ENCODE measurements around the gene PSMB7. TPM values are rescaled to one million over a fixed set of nuclear protein-coding genes. Genes with fewer than 3 reads are reported as not detected.

PSMB7 gene
- total RNA-seq, 1 experiment from 2014 or later: 187 TPM

- TF ChIP-seq ZNF232 (CRISPR knock-in tag; IDR thresholded peaks at IDR 0.05) (no peak), JUN (CRISPR knock-in tag; IDR thresholded peaks at IDR 0.05) (no peak), FOXJ3 (CRISPR knock-in tag; IDR thresholded peaks at IDR 0.05; ENCODE audit: borderline replicate concordance) (no peak), NR2C2 (CRISPR knock-in tag; IDR thresholded peaks at IDR 0.05) (no peak), NR3C1 (CRISPR knock-in tag; conservative IDR thresholded peaks at IDR 0.05; ENCODE audit: low read depth) (no peak), FOXP1 (CRISPR knock-in tag; IDR thresholded peaks at IDR 0.05; ENCODE audit: borderline replicate concordance) (no peak), CBFB (CRISPR knock-in tag; IDR thresholded peaks at IDR 0.05; ENCODE audit: low read depth) (no peak)
- TF ChIP-seq, protein P1, sequence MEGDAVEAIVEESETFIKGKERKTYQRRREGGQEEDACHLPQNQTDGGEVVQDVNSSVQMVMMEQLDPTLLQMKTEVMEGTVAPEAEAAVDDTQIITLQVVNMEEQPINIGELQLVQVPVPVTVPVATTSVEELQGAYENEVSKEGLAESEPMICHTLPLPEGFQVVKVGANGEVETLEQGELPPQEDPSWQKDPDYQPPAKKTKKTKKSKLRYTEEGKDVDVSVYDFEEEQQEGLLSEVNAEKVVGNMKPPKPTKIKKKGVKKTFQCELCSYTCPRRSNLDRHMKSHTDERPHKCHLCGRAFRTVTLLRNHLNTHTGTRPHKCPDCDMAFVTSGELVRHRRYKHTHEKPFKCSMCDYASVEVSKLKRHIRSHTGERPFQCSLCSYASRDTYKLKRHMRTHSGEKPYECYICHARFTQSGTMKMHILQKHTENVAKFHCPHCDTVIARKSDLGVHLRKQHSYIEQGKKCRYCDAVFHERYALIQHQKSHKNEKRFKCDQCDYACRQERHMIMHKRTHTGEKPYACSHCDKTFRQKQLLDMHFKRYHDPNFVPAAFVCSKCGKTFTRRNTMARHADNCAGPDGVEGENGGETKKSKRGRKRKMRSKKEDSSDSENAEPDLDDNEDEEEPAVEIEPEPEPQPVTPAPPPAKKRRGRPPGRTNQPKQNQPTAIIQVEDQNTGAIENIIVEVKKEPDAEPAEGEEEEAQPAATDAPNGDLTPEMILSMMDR (IDR thresholded peaks at IDR 0.05): no peak
These were observed 70.8 kb downstream of the PSMB7 start (continued) for GRCh38 chr9:124344291-124345050.

DNA sequence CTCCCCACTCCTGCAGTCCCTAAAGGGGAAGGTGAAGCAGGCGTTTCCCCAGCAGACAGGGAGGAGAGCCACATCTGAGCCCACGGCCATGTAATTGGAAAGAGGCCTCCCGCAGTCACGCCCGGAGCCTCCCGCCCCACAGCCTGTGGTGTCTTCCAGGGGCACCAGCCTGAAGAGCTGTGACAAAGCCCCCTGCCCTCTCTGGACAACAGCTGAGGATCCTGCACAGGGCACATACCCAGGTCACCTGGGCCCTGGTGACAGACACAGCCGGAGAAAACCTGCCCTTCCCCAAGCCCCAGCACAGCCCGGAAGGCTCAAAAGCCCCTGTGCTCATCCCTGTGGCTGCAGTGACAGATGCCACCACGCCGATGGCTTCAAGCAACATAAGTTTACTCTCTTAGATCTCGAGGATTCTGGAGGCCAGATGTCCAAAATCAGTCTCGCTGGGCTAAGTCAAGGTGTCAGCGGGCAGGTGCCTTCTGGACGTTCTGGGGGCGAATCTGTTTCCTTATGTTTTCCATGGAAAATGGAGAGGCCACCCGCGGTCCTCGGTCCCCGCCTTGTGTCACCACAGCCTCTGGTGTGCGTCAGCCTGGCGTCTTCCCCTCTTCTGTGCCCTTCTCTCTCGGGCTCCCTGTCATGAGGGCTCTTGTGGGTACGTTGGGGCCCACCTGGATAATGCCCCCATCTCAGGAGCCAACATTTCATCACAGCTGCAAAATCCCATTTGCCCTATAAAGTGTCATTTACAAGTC is 71.5 kb downstream of the PSMB7 start:
- Mint-ChIP-seq H3K36me3 (peaks cover 6% of the 10 kb centered on the region; the same call in 1 of the 2 replicates), H3K9me3 (no peaks in the 10 kb centered on the region), H3K27ac (no peak overlapping the region; the same call in 1 of the 2 replicates), H3K27me3 (ENCODE audit: low read depth) (no peaks in the 10 kb centered on the region), H3K4me1 (peaks cover 13% of the 10 kb centered on the region), H3K4me3 (no peak overlapping the region)
- no peak for DNase-seq (ENCODE audit: low spot score)
- ChIA-PET CTCF (interaction anchor here (0.6 to 2.2 kb wide), 7 partner anchors 9 to 231 kb away, joined by 3 to 10 read pairs (median 4); no protein-coding TSS in a partner anchor), POLR2A (no interaction called here)
- ATAC-seq: no peak
- TF ChIP-seq GTF2I (CRISPR knock-in tag; conservative IDR thresholded peaks at IDR 0.05) (no peak), SMAD3 (CRISPR knock-in tag; IDR thresholded peaks at IDR 0.05; ENCODE audit: borderline replicate concordance) (no peak), ELF4 (CRISPR knock-in tag; IDR thresholded peaks at IDR 0.05; ENCODE audit: low read depth) (no peak), ZSCAN18 (CRISPR knock-in tag; IDR thresholded peaks at IDR 0.05) (no peak), NR2C2 (CRISPR knock-in tag; IDR thresholded peaks at IDR 0.05) (no peak), NFYB (CRISPR knock-in tag; conservative IDR thresholded peaks at IDR 0.05; ENCODE audit: low read depth) (no peak), ESRRA (CRISPR knock-in tag; IDR thresholded peaks at IDR 0.05; ENCODE audit: borderline replicate concordance) (no peak), ERG (CRISPR knock-in tag; IDR thresholded peaks at IDR 0.05) (no peak), OVOL2 (CRISPR knock-in tag; IDR thresholded peaks at IDR 0.05; ENCODE audit: borderline replicate concordance) (no peak), ZNF416 (CRISPR knock-in tag; IDR thresholded peaks at IDR 0.05) (no peak), HMGA2 (CRISPR knock-in tag; IDR thresholded peaks at IDR 0.05) (no peak), RORB (CRISPR knock-in tag; IDR thresholded peaks at IDR 0.05) (no peak), JAZF1 (CRISPR knock-in tag; IDR thresholded peaks at IDR 0.05) (no peak), ZBTB21 (CRISPR knock-in tag; IDR thresholded peaks at IDR 0.05; ENCODE audit: borderline replicate concordance) (no peak)
- TF ChIP-seq, protein P2, sequence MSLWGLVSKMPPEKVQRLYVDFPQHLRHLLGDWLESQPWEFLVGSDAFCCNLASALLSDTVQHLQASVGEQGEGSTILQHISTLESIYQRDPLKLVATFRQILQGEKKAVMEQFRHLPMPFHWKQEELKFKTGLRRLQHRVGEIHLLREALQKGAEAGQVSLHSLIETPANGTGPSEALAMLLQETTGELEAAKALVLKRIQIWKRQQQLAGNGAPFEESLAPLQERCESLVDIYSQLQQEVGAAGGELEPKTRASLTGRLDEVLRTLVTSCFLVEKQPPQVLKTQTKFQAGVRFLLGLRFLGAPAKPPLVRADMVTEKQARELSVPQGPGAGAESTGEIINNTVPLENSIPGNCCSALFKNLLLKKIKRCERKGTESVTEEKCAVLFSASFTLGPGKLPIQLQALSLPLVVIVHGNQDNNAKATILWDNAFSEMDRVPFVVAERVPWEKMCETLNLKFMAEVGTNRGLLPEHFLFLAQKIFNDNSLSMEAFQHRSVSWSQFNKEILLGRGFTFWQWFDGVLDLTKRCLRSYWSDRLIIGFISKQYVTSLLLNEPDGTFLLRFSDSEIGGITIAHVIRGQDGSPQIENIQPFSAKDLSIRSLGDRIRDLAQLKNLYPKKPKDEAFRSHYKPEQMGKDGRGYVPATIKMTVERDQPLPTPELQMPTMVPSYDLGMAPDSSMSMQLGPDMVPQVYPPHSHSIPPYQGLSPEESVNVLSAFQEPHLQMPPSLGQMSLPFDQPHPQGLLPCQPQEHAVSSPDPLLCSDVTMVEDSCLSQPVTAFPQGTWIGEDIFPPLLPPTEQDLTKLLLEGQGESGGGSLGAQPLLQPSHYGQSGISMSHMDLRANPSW (CRISPR knock-in tag; conservative IDR thresholded peaks at IDR 0.05; ENCODE audit: low read depth): no peak
- TF ChIP-seq, protein P3, sequence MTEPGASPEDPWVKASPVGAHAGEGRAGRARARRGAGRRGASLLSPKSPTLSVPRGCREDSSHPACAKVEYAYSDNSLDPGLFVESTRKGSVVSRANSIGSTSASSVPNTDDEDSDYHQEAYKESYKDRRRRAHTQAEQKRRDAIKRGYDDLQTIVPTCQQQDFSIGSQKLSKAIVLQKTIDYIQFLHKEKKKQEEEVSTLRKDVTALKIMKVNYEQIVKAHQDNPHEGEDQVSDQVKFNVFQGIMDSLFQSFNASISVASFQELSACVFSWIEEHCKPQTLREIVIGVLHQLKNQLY (CRISPR knock-in tag; IDR thresholded peaks at IDR 0.05): no peak
- TF ChIP-seq, protein P1 (IDR thresholded peaks at IDR 0.05): no peak
- TF ChIP-seq, protein P4, sequence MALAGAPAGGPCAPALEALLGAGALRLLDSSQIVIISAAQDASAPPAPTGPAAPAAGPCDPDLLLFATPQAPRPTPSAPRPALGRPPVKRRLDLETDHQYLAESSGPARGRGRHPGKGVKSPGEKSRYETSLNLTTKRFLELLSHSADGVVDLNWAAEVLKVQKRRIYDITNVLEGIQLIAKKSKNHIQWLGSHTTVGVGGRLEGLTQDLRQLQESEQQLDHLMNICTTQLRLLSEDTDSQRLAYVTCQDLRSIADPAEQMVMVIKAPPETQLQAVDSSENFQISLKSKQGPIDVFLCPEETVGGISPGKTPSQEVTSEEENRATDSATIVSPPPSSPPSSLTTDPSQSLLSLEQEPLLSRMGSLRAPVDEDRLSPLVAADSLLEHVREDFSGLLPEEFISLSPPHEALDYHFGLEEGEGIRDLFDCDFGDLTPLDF (CRISPR knock-in tag; IDR thresholded peaks at IDR 0.05): no peak

Data from WTC11 (cell line).